H1 (cell line): Measurements from ENCODE around the gene ACOT6.

Source experiments
- CEBPB ChIP-seq: IDR thresholded peaks from 2 replicates; pipeline ENCODE4 v1.6.1; 2012; ENCODE audit warnings: low read depth, low read length
- EGR1 ChIP-seq: IDR thresholded peaks from 2 replicates; pipeline ENCODE4 v1.6.1; 2011; ENCODE audit warnings: low read depth, low read length, borderline replicate concordance
- EP300 ChIP-seq, 2 experiments: IDR thresholded peaks; 1 replicate in 1 of 2; 2 replicates in 1 of 2; pipeline ENCODE4 v1.6.1; 2011 to 2012; ENCODE audit warnings: low read depth in 2 of 2, low read length in 2 of 2, mild to moderate bottlenecking in 2 of 2, borderline replicate concordance in 1 of 2, inconsistent platforms in 1 of 2, moderate library complexity in 1 of 2
- EZH2 ChIP-seq: fragments of 200-600 bp; sonication (generic); IDR thresholded peaks from 2 replicates; pipeline ENCODE4 v1.7.1; 2012; ENCODE audit warnings: low read depth, mild to moderate bottlenecking, moderate library complexity, low read length, inconsistent platforms; ENCODE audit not compliant: severe bottlenecking
- GABPA ChIP-seq: IDR thresholded peaks from 2 replicates; pipeline ENCODE4 v1.6.1; 2011; ENCODE audit warnings: mild to moderate bottlenecking, low read length, moderate library complexity, borderline replicate concordance; ENCODE audit not compliant: insufficient read depth
- JUN ChIP-seq: IDR thresholded peaks from 2 replicates; pipeline ENCODE4 v1.6.1; 2011; ENCODE audit warnings: low read depth, mild to moderate bottlenecking, improper control_type of control experiment, low read length
- JUND ChIP-seq: IDR thresholded peaks from 2 replicates; pipeline ENCODE4 v1.6.1; 2011; ENCODE audit warnings: mild to moderate bottlenecking, improper control_type of control experiment, low read length
- POLR2A ChIP-seq, 2 experiments: IDR thresholded peaks; 1 replicate in 1 of 2; 2 replicates in 1 of 2; pipeline ENCODE4 v1.6.1; 2011; ENCODE audit warnings: low read depth in 2 of 2, low read length in 2 of 2, mild to moderate bottlenecking in 2 of 2; ENCODE audit errors: control extremely low read depth in 1 of 2
- RAD21 ChIP-seq, 2 experiments: IDR thresholded peaks in 1 of 2; conservative IDR thresholded peaks in 1 of 2; 2 replicates each; pipeline ENCODE4 v1.6.1; 2011; ENCODE audit warnings: low read depth in 2 of 2, low read length in 2 of 2, improper control_type of control experiment in 1 of 2, inconsistent platforms in 1 of 2, mild to moderate bottlenecking in 1 of 2, moderate library complexity in 1 of 2
- ZNF274 ChIP-seq: IDR thresholded peaks from 2 replicates; pipeline ENCODE4 v1.7.0; 2012; ENCODE audit warnings: low read length, borderline replicate concordance; ENCODE audit errors: extremely low read depth
- TF ChIP-seq, protein P1 (sequence below), 3 experiments: IDR thresholded peaks; 1 replicate in 2 of 3; 2 replicates in 1 of 3; pipeline versions ENCODE4 v1.5.1 to v1.6.1; 2011; ENCODE audit warnings: low read length in 3 of 3, mild to moderate bottlenecking in 3 of 3, inconsistent platforms in 2 of 3, low read depth in 1 of 3, moderate library complexity in 1 of 3; ENCODE audit not compliant: insufficient read depth in 1 of 3; ENCODE audit errors: control extremely low read depth in 1 of 3
- TF ChIP-seq, protein P2 (sequence below): IDR thresholded peaks from 2 replicates; pipeline ENCODE4 v1.6.1; 2011; ENCODE audit warnings: low read depth, mild to moderate bottlenecking, low read length; ENCODE audit not compliant: insufficient read depth
- TF ChIP-seq, protein P3 (sequence below): IDR thresholded peaks from 2 replicates; pipeline ENCODE4 v1.6.1; 2011; ENCODE audit warnings: low read length, improper control_type of control experiment

DNA sequence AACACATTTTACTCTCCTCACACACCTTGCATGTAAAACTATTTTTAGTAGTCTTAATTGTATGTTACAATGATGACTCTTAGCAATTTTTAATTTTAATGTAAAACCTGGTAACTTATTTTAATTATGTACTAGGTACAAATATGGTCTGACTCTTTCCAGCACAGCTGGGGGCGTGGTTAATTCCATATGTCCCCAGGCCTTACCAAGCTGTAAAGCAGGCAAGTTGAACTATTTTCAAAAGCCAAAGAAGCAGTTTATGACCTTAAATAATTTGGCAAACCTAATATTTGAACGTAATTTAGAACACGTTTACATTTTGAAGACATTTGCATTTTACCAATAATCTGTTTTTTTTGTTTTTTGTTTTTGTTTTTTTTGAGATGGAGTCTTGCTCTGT is 9.3 kb upstream of the ACOT6 start:
- TF ChIP-seq EZH2: no peak
- TF ChIP-seq, protein P1, sequence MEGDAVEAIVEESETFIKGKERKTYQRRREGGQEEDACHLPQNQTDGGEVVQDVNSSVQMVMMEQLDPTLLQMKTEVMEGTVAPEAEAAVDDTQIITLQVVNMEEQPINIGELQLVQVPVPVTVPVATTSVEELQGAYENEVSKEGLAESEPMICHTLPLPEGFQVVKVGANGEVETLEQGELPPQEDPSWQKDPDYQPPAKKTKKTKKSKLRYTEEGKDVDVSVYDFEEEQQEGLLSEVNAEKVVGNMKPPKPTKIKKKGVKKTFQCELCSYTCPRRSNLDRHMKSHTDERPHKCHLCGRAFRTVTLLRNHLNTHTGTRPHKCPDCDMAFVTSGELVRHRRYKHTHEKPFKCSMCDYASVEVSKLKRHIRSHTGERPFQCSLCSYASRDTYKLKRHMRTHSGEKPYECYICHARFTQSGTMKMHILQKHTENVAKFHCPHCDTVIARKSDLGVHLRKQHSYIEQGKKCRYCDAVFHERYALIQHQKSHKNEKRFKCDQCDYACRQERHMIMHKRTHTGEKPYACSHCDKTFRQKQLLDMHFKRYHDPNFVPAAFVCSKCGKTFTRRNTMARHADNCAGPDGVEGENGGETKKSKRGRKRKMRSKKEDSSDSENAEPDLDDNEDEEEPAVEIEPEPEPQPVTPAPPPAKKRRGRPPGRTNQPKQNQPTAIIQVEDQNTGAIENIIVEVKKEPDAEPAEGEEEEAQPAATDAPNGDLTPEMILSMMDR (IDR thresholded peaks at IDR 0.05; ENCODE audit: control extremely low read depth in 1 of 3, insufficient read depth in 1 of 3, low read depth in 1 of 3, low read length in 3 of 3): no peak
- TF ChIP-seq JUN: no peak
- TF ChIP-seq EGR1: no peak
- no peak for TF ChIP-seq RAD21 (IDR thresholded peaks at IDR 0.05 in 1 of 2, conservative IDR thresholded peaks at IDR 0.05 in 1 of 2; ENCODE audit: low read depth in 2 of 2, low read length in 2 of 2)
- TF ChIP-seq, protein P2, sequence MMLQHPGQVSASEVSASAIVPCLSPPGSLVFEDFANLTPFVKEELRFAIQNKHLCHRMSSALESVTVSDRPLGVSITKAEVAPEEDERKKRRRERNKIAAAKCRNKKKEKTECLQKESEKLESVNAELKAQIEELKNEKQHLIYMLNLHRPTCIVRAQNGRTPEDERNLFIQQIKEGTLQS: no peak
- no peak for TF ChIP-seq POLR2A (IDR thresholded peaks at IDR 0.05; ENCODE audit: control extremely low read depth in 1 of 2, low read depth in 2 of 2, low read length in 2 of 2)
- no peak for TF ChIP-seq EP300 (IDR thresholded peaks at IDR 0.05; ENCODE audit: borderline replicate concordance in 1 of 2, low read depth in 2 of 2, low read length in 2 of 2)
- TF ChIP-seq CEBPB: no peak
- no peak for TF ChIP-seq ZNF274
- TF ChIP-seq JUND: no peak
- TF ChIP-seq GABPA: no peak
- TF ChIP-seq, protein P3, sequence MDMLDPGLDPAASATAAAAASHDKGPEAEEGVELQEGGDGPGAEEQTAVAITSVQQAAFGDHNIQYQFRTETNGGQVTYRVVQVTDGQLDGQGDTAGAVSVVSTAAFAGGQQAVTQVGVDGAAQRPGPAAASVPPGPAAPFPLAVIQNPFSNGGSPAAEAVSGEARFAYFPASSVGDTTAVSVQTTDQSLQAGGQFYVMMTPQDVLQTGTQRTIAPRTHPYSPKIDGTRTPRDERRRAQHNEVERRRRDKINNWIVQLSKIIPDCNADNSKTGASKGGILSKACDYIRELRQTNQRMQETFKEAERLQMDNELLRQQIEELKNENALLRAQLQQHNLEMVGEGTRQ: no peak
